Measurements from ENCODE around the gene SSTR4. TPM values are rescaled to one million over a fixed set of nuclear protein-coding genes. Genes with fewer than 3 reads are reported as not detected.

SSTR4 gene
- total RNA-seq, 1 experiment from 2014 or later: not detected

- no peak overlapping the region for H3K4me3 ChIP-seq (ENCODE audit: insufficient read depth, low read depth, low read length)
- DNase-seq: no peak
- H3K36me3 ChIP-seq (replicated peaks; ENCODE audit: control insufficient read depth, insufficient read depth, low read length): no peaks in the 10 kb centered on the region
- H3K27me3 ChIP-seq (ENCODE audit: control insufficient read depth, insufficient read depth, low read length): no peaks in the 10 kb centered on the region
Measured at GRCh38 chr20:23072892-23073586, 37.9 kb downstream of the SSTR4 start.

DNA sequence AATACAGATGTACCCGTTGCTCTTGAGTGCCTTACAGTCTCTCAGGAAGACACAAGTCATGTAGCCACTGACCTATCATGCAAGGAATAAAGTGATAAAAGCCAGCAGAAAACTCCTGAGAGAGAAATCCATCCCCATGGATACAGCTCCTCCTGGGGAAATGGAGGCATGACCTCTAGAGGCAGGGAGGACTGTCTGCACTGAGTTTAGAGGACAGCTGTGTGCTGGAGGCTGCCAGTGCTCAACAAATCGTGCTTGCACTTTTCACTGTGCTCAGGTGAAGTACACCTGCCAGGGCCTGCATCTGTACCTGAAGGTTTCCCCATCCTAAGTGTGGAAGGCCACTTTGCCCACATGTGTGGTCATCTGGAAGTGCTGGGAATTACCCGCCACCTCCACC, 38.9 kb downstream of the SSTR4 start:
- Histone ChIP-seq H3K4me3 (ENCODE audit: insufficient read depth, low read depth, low read length) (no peak overlapping the region), H3K36me3 (replicated peaks; ENCODE audit: control insufficient read depth, insufficient read depth, low read length) (no peaks in the 10 kb centered on the region), H3K27me3 (ENCODE audit: control insufficient read depth, insufficient read depth, low read length) (no peaks in the 10 kb centered on the region)
- DNase-seq: no peak

DNA sequence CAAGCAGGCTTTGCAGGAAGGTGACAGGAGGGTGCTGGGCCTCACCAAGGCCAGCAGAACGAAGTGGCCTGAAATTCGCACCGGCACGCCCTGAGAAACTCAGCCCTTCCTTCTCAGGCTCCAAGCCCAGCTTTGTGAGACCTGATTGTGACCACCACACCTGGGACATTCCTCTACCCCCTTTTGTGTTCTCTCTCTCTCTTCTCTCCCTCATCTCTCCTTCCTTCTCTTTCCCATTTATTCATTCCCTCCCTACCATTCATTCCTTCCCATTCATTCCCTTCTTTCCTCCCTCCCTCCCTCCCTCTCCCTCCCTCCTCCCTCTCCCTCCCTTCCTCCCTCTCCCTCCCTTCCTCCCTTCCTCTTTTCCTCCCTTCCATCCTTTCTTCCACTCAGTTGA, 42.2 kb downstream of the SSTR4 start:
- Histone ChIP-seq H3K36me3 (replicated peaks; ENCODE audit: control insufficient read depth, insufficient read depth, low read length) (no peaks in the 10 kb centered on the region), H3K27me3 (ENCODE audit: control insufficient read depth, insufficient read depth, low read length) (no peaks in the 10 kb centered on the region)
- no peak for DNase-seq

DNA sequence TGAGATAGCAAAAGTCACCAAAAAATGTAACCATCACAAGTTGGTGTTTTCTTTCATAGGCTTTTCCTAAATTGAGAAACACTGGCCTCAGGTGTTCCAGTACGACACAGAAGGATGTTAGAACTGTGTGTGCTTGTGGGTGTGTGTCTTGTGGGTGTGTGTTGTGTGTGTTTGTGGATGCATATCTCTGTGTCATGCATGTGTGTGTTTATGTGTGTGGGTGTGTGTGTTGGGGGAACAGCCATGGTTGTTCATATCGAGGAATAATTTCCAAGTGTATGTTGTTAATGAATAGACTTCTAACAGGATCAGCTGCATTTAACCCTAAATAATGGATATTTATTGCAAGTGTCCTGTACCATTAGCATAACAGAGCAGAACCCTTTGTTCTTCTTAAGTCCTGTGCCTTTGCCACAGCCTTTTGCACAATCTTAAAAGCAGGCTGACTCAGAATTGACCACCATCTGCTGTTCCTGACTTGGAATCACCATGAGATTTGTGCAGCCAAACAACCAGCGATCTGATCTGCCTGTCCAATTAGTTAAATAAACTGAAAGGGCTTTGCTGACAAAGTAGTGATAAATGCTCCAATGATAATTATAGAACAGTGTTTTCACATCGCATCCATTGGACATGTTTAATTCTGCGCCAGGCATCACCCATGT, 43.4 kb downstream of the SSTR4 start:
- Histone ChIP-seq H3K4me3 (ENCODE audit: insufficient read depth, low read depth, low read length) (no peak overlapping the region), H3K36me3 (replicated peaks; ENCODE audit: control insufficient read depth, insufficient read depth, low read length) (no peaks in the 10 kb centered on the region), H3K27me3 (ENCODE audit: control insufficient read depth, insufficient read depth, low read length) (no peaks in the 10 kb centered on the region)
- no peak for DNase-seq

More for the DNA sequence above, 42.2 kb downstream of the SSTR4 start:
- H3K4me3 ChIP-seq (ENCODE audit: insufficient read depth, low read depth, low read length): no peak overlapping the region

DNA sequence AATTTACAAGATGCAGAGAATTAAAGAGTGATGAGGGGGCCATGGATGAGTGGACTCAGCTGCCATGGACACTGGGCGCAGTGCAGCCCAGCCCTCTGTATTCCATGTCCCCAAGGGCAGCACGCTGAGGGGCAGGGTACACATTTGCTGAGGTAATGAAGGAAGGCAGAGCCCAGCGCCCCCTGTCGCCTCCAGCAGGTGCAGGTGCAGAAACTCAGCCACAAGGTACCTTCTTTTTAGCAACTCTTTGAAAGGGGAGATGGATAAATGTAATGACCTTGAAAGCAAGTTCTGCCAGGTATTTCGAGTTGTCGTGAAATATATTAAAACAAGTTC, 43.9 kb downstream of the SSTR4 start:
- DNase-seq: peak; percentile 73
- H3K4me3 ChIP-seq (ENCODE audit: insufficient read depth, low read depth, low read length): no peak overlapping the region

GRCh38 chr20:23079926-23080325, 44.8 kb downstream of the SSTR4 start:
- no peaks in the 10 kb centered on the region for H3K27me3 ChIP-seq (ENCODE audit: control insufficient read depth, insufficient read depth, low read length)
- no peaks in the 10 kb centered on the region for H3K36me3 ChIP-seq (replicated peaks; ENCODE audit: control insufficient read depth, insufficient read depth, low read length)
- DNase-seq: no peak
- no peak overlapping the region for H3K4me3 ChIP-seq (ENCODE audit: insufficient read depth, low read depth, low read length)

More for the DNA sequence above, 43.9 kb downstream of the SSTR4 start:
- Histone ChIP-seq H3K36me3 (replicated peaks; ENCODE audit: control insufficient read depth, insufficient read depth, low read length) (no peaks in the 10 kb centered on the region), H3K27me3 (ENCODE audit: control insufficient read depth, insufficient read depth, low read length) (no peaks in the 10 kb centered on the region)

- DNase-seq: no peak
- no peaks in the 10 kb centered on the region for H3K27me3 ChIP-seq (ENCODE audit: control insufficient read depth, insufficient read depth, low read length)
- H3K36me3 ChIP-seq (replicated peaks; ENCODE audit: control insufficient read depth, insufficient read depth, low read length): no peaks in the 10 kb centered on the region
- H3K4me3 ChIP-seq (ENCODE audit: insufficient read depth, low read depth, low read length): no peak overlapping the region
Measured at GRCh38 chr20:23080521-23080920, 45.4 kb downstream of the SSTR4 start.

DNA sequence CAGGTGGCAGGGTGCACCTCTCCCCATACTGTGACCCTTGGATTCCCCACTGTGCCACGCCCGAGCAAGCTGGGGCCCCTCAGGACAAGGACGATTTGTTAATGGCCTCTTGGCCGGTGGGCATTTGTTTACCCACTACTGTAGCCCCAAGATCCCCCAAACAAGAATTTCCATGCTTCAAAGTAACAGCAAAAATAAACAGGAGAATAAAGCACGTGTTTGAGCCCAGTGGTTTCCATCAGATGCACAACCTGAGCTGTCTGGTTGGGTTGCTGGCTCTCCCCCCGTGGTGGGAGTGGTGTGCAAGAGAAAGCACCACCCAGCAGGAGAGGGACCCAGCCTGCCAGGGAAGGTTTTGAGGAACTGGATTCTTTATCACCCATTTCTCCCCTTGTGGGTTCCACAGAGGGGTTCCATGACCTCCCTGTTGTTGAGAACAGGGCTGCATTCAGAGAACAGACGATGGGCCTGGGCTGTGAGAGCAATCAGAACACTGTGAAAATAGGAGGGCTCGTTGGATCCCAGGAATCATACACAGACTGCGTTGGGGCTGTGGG, 46.2 kb downstream of the SSTR4 start:
- DNase-seq: no peak
- no peaks in the 10 kb centered on the region for H3K36me3 ChIP-seq (replicated peaks; ENCODE audit: control insufficient read depth, insufficient read depth, low read length)
- no peak overlapping the region for H3K4me3 ChIP-seq (ENCODE audit: insufficient read depth, low read depth, low read length)
- no peaks in the 10 kb centered on the region for H3K27me3 ChIP-seq (ENCODE audit: control insufficient read depth, insufficient read depth, low read length)

GRCh38 chr20:23082846-23083552, 47.9 kb downstream of the SSTR4 start:
- DNase-seq: peak; percentile 67
- no peak overlapping the region for H3K4me3 ChIP-seq (ENCODE audit: insufficient read depth, low read depth, low read length)
- no peaks in the 10 kb centered on the region for H3K36me3 ChIP-seq (replicated peaks; ENCODE audit: control insufficient read depth, insufficient read depth, low read length)
- no peaks in the 10 kb centered on the region for H3K27me3 ChIP-seq (ENCODE audit: control insufficient read depth, insufficient read depth, low read length)

GRCh38 chr20:23083553-23084220, 48.6 kb downstream of the SSTR4 start:
- no peak for DNase-seq

DNA sequence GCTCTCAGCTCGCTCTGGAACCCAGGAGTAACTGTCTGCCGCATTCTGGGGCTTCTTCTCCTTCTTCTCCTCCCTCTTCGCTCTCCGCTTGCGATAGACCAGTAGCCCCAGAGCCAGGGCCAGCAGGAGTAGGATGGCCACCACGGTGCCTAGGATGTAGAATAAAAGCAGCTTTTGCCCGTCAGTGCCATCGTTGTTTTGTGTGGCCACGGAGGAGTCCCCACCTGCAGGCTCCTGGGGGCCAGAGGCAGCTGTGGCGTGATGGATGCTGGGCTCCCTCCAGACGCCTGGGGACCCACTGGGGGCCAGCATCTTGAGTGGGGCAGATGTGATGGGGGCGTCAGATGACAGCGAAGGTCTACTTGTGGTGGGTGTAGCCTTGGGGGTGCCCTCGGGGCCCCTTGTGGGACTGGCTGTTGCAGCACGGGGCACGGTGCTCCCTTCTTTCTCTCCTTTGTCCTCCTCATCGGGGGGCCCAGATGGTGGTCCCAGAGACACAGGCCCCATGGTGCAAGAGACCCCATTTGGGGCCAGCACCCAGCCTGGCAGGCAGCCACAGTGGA, 49.3 kb downstream of the SSTR4 start:
- H3K36me3 ChIP-seq (replicated peaks; ENCODE audit: control insufficient read depth, insufficient read depth, low read length): no peaks in the 10 kb centered on the region
- no peaks in the 10 kb centered on the region for H3K27me3 ChIP-seq (ENCODE audit: control insufficient read depth, insufficient read depth, low read length)
- no peak overlapping the region for H3K4me3 ChIP-seq (ENCODE audit: insufficient read depth, low read depth, low read length)
- DNase-seq: no peak

More at GRCh38 chr20:23083553-23084220, 48.6 kb downstream of the SSTR4 start:
- H3K36me3 ChIP-seq (replicated peaks; ENCODE audit: control insufficient read depth, insufficient read depth, low read length): no peaks in the 10 kb centered on the region
- H3K4me3 ChIP-seq (ENCODE audit: insufficient read depth, low read depth, low read length): no peak overlapping the region
- H3K27me3 ChIP-seq (ENCODE audit: control insufficient read depth, insufficient read depth, low read length): no peaks in the 10 kb centered on the region

- DNase-seq: no peak
- no peak overlapping the region for H3K4me3 ChIP-seq (ENCODE audit: insufficient read depth, low read depth, low read length)
- H3K36me3 ChIP-seq (replicated peaks; ENCODE audit: control insufficient read depth, insufficient read depth, low read length): no peaks in the 10 kb centered on the region
- no peaks in the 10 kb centered on the region for H3K27me3 ChIP-seq (ENCODE audit: control insufficient read depth, insufficient read depth, low read length)
Measured at GRCh38 chr20:23084845-23085365, 49.8 kb downstream of the SSTR4 start.

DNA sequence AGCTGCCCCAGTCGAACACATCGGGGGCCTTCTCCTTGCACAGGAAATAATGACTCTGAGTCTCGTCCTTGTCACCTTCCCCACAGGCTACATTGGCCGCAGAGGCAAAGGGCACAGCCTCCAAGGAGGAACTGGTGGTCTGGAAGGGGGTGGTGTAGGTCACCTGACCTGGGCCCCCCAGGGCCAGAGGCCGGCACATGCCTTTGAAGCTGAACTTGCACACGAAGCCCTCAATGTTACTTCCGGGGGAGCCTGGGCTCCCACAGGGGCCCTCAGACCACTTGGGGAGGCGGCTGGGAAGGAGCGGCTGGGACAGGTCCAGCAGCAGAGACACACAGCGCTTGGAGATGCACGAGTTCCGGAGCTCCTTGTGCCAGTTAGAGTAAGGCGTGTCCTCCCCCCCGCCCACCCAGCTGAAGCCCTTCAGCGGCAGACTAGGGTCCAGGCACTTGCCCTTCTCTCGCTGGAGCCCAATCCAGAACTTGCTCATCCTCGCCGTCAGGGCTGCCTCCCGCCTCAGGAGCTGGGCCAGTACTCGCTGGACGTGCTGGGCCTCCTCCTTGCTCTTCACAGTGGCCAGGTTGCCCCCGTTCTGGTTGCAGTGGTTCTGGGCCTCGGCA, 50.4 kb downstream of the SSTR4 start:
- H3K27me3 ChIP-seq (ENCODE audit: control insufficient read depth, insufficient read depth, low read length): no peaks in the 10 kb centered on the region
- DNase-seq: no peak
- H3K36me3 ChIP-seq (replicated peaks; ENCODE audit: control insufficient read depth, insufficient read depth, low read length): no peaks in the 10 kb centered on the region
- no peak overlapping the region for H3K4me3 ChIP-seq (ENCODE audit: insufficient read depth, low read depth, low read length)

Measured in H7 (cell line).